Activated CD8-positive, alpha-beta memory T cell treated with anti-CD3 and anti-CD28 coated beads, Interleukin-2, amount 10 ng/mL, durations not matched to agents 7 days and 5 days (primary cell): ENCODE results near the gene MYRF. TPM values are rescaled to one million over a fixed set of nuclear protein-coding genes. Genes with fewer than 3 reads are reported as not detected.

Experiments
- ATAC-seq: fragments of 150-1000 bp; cut with Tn5 transposase; one replicate; pipeline ENCODE4 v1.10.0; 2021; ENCODE audit warnings: moderate library complexity
- CTCF ChIA-PET: fragments of 350-600 bp; sonication (Branson Sonifier 250); formaldehyde crosslinking; loops from one replicate; lab custom pipeline; 2021; ENCODE audit warnings: antibody characterized with exemption; lab: Charles Lee
- DNase-seq: peaks from one replicate; pipeline ENCODE4 v3.0.0-alpha.2; 2020
- H3K27ac Mint-ChIP-seq: one replicate; pipeline ENCODE4 v1.8.0; 2021; ENCODE audit warnings: mild to moderate bottlenecking, mixed read lengths
- H3K27me3 Mint-ChIP-seq: one replicate; pipeline ENCODE4 v1.8.0; 2021; ENCODE audit warnings: mixed read lengths
- H3K36me3 Mint-ChIP-seq: one replicate; pipeline ENCODE4 v1.8.0; 2021; ENCODE audit warnings: mild to moderate bottlenecking, mixed read lengths
- H3K4me1 Mint-ChIP-seq: one replicate; pipeline ENCODE4 v1.8.0; 2021; ENCODE audit warnings: mixed read lengths
- H3K4me3 Mint-ChIP-seq: one replicate; pipeline ENCODE4 v1.8.0; 2021; ENCODE audit warnings: mild to moderate bottlenecking, moderate library complexity, mixed read lengths
- H3K9me3 Mint-ChIP-seq: one replicate; pipeline ENCODE4 v1.8.0; 2022; ENCODE audit warnings: low read depth, mixed read lengths
- total RNA-seq, 2 experiments: library from RNA; stranded (reverse); gene quantifications; one replicate each; pipeline ENCODE4 v1.2.3, GENCODE V29; 2021

The MYRF gene
- total RNA-seq, 2 experiments from 2014 or later, result 2.1 to 2.2 TPM

DNA sequence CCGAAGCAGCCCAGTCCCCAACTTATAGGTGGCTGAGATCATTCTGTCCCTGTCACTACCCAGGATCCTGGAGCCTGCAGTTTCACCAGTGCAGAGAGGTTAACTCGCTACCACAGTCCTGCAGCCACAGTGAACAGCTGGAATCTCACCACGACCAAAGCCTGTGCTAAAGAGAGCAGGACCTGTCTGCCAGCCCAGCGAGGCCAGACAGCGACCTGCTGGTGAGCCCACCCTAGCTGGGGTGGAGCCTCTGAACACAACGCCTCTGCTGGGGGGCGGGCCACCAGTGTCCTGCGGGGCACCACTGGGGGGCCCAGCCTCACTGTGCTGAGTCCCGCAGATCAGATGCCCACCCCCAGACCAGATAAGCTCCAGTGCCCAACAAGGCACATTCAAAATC, 39.0 kb upstream of the MYRF start:
- CTCF ChIA-PET, result interaction anchor here (1.4 kb wide), 1 partner anchor 34 kb away, joined by 3 read pairs; no protein-coding TSS in a partner anchor
- Mint-ChIP-seq H3K4me3 (no peak overlapping the region), H3K9me3 (no peaks in the 10 kb centered on the region), H3K4me1 (no peaks in the 10 kb centered on the region), H3K27me3 (peaks cover 23% of the 10 kb centered on the region), H3K36me3 (no peaks in the 10 kb centered on the region), H3K27ac (no peak overlapping the region)
- DNase-seq, result no peak
- ATAC-seq, result no peak

DNA sequence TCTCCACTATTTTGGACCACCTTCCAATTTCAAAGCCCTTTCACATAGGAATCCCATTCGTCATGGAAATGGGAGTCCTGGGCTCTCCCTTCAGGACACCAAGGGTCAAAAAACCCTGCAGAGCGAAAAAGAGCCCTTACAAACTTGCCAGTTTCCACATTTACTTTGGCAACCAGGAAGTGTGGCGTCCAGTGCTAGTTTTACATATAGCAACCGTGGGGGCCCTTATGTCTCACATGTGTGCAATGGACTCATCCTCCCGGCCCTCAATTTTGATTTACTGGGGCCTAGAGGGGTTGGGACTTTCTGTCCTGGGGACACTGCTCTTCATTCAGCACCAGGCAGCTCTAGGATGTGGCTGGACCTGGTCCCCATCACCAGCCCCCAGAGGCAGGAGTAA, 38.5 kb upstream of the MYRF start:
- Mint-ChIP-seq H3K36me3 (no peaks in the 10 kb centered on the region), H3K4me1 (no peaks in the 10 kb centered on the region), H3K9me3 (no peaks in the 10 kb centered on the region), H3K4me3 (no peak overlapping the region), H3K27me3 (peaks cover 23% of the 10 kb centered on the region), H3K27ac (no peak overlapping the region)
- no peak for DNase-seq
- CTCF ChIA-PET, result interaction anchor here (1.2 to 1.4 kb wide), 2 partner anchors 19 to 33 kb away, joined by 3 to 4 read pairs; no protein-coding TSS in a partner anchor
- no peak for ATAC-seq

DNA sequence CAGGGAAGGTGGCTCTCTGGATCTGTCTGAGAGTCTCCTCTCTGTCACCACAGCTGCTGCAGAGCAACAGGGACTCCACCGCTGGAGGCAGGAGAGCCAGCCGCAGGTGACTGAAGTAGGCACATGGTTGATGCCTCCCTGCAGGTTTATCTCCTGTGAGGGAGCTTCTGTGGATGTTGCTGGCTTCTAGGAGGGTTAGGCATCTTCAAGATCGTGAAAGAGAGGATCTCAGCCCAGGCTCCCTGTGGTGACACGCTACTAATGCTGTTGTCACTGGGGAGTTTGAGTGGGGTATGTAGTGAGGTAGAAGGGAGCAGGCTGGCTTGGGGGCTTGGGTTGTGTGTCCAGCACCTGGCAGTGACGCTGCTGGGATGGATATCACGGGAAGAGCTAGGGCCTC, 38.1 kb upstream of the MYRF start:
- ATAC-seq (no peak), DNase-seq (no peak)
- H3K36me3 Mint-ChIP-seq, result no peaks in the 10 kb centered on the region
- no peak overlapping the region for H3K27ac Mint-ChIP-seq
- CTCF ChIA-PET, result interaction anchor here (1.2 kb wide), 1 partner anchor 19 kb away, joined by 4 read pairs; no protein-coding TSS in a partner anchor
- no peak overlapping the region for H3K4me3 Mint-ChIP-seq
- no peaks in the 10 kb centered on the region for H3K4me1 Mint-ChIP-seq
- H3K9me3 Mint-ChIP-seq, result no peaks in the 10 kb centered on the region
- peaks cover 23% of the 10 kb centered on the region for H3K27me3 Mint-ChIP-seq

DNA sequence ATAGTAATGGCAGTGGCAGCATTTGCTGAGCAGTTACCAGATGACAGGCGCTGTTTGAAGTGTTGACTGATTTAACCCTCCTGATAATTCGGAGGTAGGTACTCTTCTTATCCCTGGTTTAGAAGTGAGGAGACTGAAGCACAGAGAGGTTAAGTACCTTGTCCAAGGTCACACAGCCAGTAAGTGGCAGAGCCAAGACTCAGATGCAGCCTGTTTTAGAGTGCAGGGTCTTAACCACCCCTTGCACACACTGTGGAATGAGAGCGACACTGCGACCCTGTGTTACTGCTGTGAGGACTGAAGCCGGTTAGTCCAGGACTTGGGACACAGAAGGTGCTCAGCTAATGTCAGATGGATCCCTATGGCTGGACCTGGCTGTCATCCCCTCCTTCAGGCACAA, 37.5 kb upstream of the MYRF start:
- DNase-seq (no peak), ATAC-seq (no peak)
- Mint-ChIP-seq H3K27me3 (peaks cover 23% of the 10 kb centered on the region), H3K9me3 (no peaks in the 10 kb centered on the region), H3K4me3 (no peak overlapping the region), H3K27ac (no peak overlapping the region), H3K36me3 (no peaks in the 10 kb centered on the region), H3K4me1 (no peaks in the 10 kb centered on the region)
- CTCF ChIA-PET, result interaction anchor here (1.0 to 1.2 kb wide), 2 partner anchors 18 to 36 kb away, joined by 3 to 4 read pairs; no protein-coding TSS in a partner anchor

DNA sequence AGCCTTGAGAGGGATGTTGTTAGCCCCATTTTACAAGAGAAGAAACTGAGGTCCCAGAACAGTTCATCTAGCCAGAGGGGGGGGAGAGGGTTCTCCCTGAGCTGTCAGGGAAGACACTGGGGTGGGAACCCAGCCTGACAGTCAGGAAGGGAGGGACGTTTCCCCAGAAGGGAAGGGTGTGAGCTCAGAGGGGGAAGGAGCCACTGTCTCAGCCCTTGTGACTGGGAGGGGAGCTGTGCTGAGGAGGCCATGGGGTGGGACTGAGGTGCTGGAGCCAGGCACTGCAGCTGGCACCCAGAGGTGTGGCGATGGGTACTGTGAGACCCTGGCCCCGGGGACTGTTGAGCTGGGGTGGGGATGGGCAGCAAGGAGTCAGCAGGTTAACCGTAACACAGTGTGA, 36.6 kb upstream of the MYRF start:
- no peak for ATAC-seq
- CTCF ChIA-PET, result interaction anchor here (0.9 to 1.2 kb wide), 3 partner anchors 12 to 37 kb away, joined by 3 to 5 read pairs (median 3); no protein-coding TSS in a partner anchor
- H3K4me1 Mint-ChIP-seq, result no peaks in the 10 kb centered on the region

DNA sequence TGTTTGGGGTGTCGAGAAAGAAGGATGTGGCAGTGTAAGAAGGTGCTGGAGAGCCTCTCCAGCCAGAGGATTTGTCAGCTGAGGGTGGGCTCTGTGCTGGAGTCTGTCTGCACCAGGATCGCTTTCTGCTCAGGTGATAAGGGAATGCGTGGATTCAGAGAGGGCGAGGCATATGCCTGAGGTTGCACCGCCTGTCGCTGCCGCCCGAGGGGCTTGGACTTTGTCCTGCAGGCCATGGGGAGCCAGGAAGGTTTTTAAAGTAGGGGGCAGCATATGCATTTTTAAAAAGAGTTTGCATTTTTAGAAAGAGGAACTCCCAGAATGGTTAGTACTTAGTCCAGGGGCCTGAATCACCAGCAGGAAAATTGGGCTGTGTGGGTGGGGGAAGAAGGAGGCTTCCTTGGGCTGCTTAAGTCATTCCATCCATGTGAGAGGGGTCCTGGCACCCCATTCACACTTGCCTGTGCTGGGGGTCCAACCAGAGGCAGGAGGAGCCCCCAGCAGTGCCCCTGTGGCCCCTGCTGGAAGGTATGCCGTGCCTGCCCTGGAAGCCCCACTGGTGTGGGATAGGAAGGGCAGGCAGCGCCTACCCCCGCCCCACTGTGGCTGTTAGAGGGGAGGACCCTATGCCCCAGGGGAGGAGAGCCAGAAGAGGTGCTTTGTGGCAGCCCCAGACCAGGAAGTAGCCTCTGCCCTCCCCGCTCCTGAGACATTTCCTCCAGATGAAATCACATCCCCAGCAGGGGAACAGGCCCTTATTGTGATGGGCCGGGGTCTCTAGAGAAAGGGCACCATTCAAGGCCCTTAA, 35.8 kb upstream of the MYRF start:
- peaks cover 23% of the 10 kb centered on the region for H3K27me3 Mint-ChIP-seq
- ATAC-seq (no peak), DNase-seq (no peak)
- H3K9me3 Mint-ChIP-seq, result no peaks in the 10 kb centered on the region
- H3K4me1 Mint-ChIP-seq, result no peaks in the 10 kb centered on the region
- no peak overlapping the region for H3K27ac Mint-ChIP-seq
- H3K36me3 Mint-ChIP-seq, result no peaks in the 10 kb centered on the region
- CTCF ChIA-PET, result interaction anchor here (1.2 kb wide), 1 partner anchor 17 kb away, joined by 5 read pairs; no protein-coding TSS in a partner anchor
- H3K4me3 Mint-ChIP-seq, result no peak overlapping the region

More for the DNA sequence above, 36.6 kb upstream of the MYRF start:
- H3K9me3 Mint-ChIP-seq, result no peaks in the 10 kb centered on the region
- no peak for DNase-seq
- no peak overlapping the region for H3K4me3 Mint-ChIP-seq
- H3K27ac Mint-ChIP-seq, result no peak overlapping the region
- H3K27me3 Mint-ChIP-seq, result peaks cover 23% of the 10 kb centered on the region
- H3K36me3 Mint-ChIP-seq, result no peaks in the 10 kb centered on the region

GRCh38 chr11:61717286-61718033, 35.0 kb upstream of the MYRF start:
- Mint-ChIP-seq H3K27me3 (peaks cover 23% of the 10 kb centered on the region), H3K36me3 (no peaks in the 10 kb centered on the region), H3K9me3 (no peaks in the 10 kb centered on the region), H3K4me3 (no peak overlapping the region), H3K27ac (no peak overlapping the region), H3K4me1 (no peaks in the 10 kb centered on the region)
- DNase-seq, result no peak
- CTCF ChIA-PET, result interaction anchor here (0.6 to 3.0 kb wide), 2 partner anchors 16 to 104 kb away, joined by 3 to 10 read pairs; no protein-coding TSS in a partner anchor
- ATAC-seq, result no peak

- Mint-ChIP-seq H3K27me3 (peaks cover 20% of the 10 kb centered on the region), H3K36me3 (no peaks in the 10 kb centered on the region), H3K4me1 (no peaks in the 10 kb centered on the region), H3K27ac (no peak overlapping the region), H3K4me3 (no peak overlapping the region), H3K9me3 (no peaks in the 10 kb centered on the region)
- ATAC-seq, result no peak
- no peak for DNase-seq
- CTCF ChIA-PET, result interaction anchor here (0.6 to 3.0 kb wide), 2 partner anchors 15 to 103 kb away, joined by 3 to 10 read pairs; no protein-coding TSS in a partner anchor
Observed at GRCh38 chr11:61718046-61718531, 34.3 kb upstream of the MYRF start.

GRCh38 chr11:61718621-61719302, 33.7 kb upstream of the MYRF start:
- Mint-ChIP-seq H3K4me1 (no peaks in the 10 kb centered on the region), H3K36me3 (no peaks in the 10 kb centered on the region), H3K27me3 (peaks cover 17% of the 10 kb centered on the region), H3K27ac (no peak overlapping the region), H3K9me3 (no peaks in the 10 kb centered on the region), H3K4me3 (no peak overlapping the region)
- no peak for DNase-seq
- no peak for ATAC-seq
- CTCF ChIA-PET, result interaction anchor here (3.0 kb wide), 1 partner anchor 15 kb away, joined by 10 read pairs; no protein-coding TSS in a partner anchor

DNA sequence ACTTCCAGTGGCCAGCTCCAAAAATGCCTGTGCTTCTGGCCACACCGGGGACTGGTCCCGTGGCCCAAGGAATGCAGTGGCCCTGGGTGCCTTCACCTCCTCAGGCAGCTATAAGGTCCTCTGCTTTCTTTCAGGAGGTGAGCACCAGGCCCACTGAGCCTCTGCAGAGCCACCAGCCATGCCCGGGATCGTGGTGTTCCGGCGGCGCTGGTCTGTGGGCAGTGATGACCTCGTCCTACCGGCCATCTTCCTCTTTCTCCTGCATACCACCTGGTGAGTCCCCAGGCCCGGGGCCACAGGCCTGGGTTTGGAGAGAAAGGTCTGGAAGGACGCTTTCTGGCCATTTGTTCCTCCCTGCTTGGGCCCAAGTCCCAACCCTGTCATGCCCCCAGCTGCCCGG, 32.5 kb upstream of the MYRF start:
- peaks cover 13% of the 10 kb centered on the region for H3K27me3 Mint-ChIP-seq
- no peak overlapping the region for H3K4me3 Mint-ChIP-seq
- H3K4me1 Mint-ChIP-seq, result no peaks in the 10 kb centered on the region
- ATAC-seq (no peak), DNase-seq (no peak)
- no peaks in the 10 kb centered on the region for H3K36me3 Mint-ChIP-seq
- H3K27ac Mint-ChIP-seq, result no peak overlapping the region
- CTCF ChIA-PET, result interaction anchor here (3.0 kb wide), 1 partner anchor 13 kb away, joined by 10 read pairs; no protein-coding TSS in a partner anchor
- no peaks in the 10 kb centered on the region for H3K9me3 Mint-ChIP-seq

DNA sequence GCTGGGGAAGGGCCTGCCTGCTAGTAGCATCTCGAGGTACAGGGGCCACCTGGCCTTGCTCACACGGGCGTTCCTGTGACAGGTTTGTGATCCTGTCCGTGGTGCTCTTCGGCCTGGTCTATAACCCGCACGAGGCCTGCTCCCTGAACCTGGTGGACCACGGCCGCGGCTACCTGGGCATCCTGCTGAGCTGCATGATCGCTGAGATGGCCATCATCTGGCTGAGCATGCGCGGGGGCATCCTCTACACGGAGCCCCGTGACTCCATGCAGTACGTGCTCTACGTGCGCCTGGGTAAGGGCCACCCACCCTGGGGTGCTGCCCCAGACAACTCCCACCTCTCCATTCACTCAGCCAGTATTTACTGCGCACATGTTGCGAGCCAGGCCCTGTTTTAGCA, 31.8 kb upstream of the MYRF start:
- Mint-ChIP-seq H3K36me3 (no peaks in the 10 kb centered on the region), H3K4me3 (no peak overlapping the region), H3K27ac (no peak overlapping the region), H3K4me1 (no peaks in the 10 kb centered on the region), H3K9me3 (no peaks in the 10 kb centered on the region), H3K27me3 (peaks cover 8% of the 10 kb centered on the region)
- no peak for ATAC-seq
- no peak for DNase-seq
- CTCF ChIA-PET, result interaction anchor here (3.7 kb wide), 1 partner anchor 13 kb away, joined by 11 read pairs; no protein-coding TSS in a partner anchor

DNA sequence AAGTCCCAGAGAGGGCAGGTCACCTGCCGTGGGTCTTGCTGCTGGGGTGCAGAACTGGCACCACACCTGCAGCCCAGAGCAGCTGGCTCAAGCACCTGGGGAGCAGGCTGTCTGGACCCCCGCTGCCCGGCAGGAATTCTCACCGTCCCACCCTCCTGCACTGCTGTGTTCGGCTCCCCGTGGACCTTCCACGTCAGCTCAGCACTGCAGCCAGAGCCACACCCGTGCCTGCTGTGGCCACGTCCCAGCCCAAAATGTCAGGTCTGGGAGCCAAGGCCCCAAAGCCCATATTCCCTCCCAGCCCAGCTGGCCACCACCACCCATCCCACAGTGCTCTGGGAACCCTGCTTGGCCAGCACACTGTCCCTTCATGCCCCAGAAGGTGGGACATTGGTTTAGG, 28.0 kb upstream of the MYRF start:
- Mint-ChIP-seq H3K9me3 (no peaks in the 10 kb centered on the region), H3K4me3 (no peak overlapping the region), H3K27me3 (no peaks in the 10 kb centered on the region), H3K36me3 (no peaks in the 10 kb centered on the region), H3K4me1 (peaks cover 7% of the 10 kb centered on the region), H3K27ac (no peak overlapping the region)
- ATAC-seq (no peak), DNase-seq (no peak)
- CTCF ChIA-PET, result interaction anchor here (1.4 to 3.7 kb wide), 3 partner anchors 9 to 23 kb away, joined by 3 to 11 read pairs (median 4); no protein-coding TSS in a partner anchor
